ENCODE measurements around the gene MZF1.

Gene MZF1

DNA sequence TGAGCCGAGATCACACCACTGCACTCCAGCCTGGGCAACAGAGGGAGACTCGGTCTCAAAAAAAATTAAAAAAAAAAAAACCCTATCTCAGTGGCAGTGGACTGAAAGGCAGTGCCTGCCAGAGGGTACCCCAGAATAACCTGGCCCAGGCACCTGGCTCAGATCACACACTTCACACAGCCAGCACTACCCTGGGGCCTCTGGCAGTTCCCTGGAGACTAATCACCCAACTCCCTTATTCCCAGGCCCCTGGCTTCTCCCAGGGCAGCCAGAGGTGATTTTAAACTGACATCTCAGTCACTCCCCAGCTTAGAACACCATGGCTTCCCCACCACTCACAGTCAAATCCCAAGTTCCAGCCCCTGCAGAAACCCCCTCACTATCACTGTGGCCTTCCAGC lies 57.9 kb downstream of the MZF1 start:
- no peak for FAIRE-seq

GRCh38 chr19:58514564-58515022 lies 58.5 kb downstream of the MZF1 start:
- DNase-seq (ENCODE audit: insufficient read length, low spot score) (no peak), FAIRE-seq (no peak)

More for the DNA sequence above, 57.9 kb downstream of the MZF1 start:
- DNase-seq (ENCODE audit: insufficient read length, low spot score), result no peak

DNA sequence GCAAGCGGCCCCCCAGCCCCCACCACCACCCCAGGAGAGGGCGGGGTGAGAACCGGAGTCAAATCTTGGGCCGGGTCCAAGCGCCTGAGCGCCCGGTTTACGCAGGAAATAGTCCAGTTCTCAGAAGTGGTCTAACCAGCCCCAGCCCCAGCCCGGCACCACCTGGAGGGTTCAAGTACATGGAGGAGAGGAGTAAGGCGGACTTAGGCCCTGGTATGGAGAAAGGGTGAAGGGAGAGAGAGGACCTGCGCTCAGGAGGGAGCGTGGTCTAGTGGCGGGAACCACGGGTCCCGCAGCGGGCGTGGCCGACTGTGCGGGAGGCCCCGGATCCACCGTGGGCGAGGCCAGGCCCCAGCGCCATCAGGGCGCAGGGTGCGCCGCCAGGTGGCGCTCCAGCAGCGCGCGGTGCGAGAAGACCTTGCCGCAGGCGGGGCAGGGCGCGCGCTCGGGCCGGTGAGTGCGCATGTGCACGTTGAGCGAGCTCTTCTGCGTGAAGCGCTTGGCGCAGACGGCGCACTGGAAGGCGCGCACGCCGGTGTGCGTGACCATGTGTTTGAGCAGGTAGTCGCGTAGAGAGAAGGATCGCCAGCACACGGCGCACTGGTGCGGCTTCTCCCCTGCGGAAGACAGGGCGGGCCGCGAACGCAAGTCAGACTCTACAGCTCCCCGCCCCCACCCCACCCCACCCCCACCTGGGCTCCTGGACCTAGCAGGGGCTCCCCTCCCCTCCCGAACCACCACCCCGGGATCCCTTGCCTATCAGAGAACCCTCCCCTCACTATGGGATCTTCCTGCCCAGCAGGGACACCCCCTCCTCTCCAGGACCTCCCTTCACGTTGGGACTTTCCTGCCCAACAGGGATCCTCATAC lies 59.2 kb downstream of the MZF1 start:
- FAIRE-seq, result no peak
- no peak for DNase-seq (ENCODE audit: insufficient read length, low spot score)

GRCh38 chr19:58513213-58513693 lies 59.9 kb downstream of the MZF1 start:
- FAIRE-seq (no peak), DNase-seq (ENCODE audit: insufficient read length, low spot score) (no peak)

Measured in HTR-8/SVneo (cell line).